DND-41 (cell line): ENCODE results near the gene C1QTNF6.

Experiments used
- ATAC-seq: fragments of 200-7000 bp; cut with Tn5 transposase; 3 replicates; pipeline ENCODE4 v1.9.1; 2021; ENCODE audit warnings: low read depth; ENCODE audit not compliant: insufficient read depth
- DNase-seq: peaks from one replicate; pipeline ENCODE4 v3.0.0-alpha.2; 2020
- H2AFZ ChIP-seq: 2 replicates; pipeline ENCODE4 v1.6.0; 2012; ENCODE audit warnings: low read depth, low read length
- H3K27ac ChIP-seq: 2 replicates; pipeline ENCODE4 v1.5.1; 2012; ENCODE audit warnings: low read length, inconsistent platforms
- H3K27me3 ChIP-seq: fragments of 200-600 bp; sonication (generic); 2 replicates; pipeline ENCODE4 v1.6.0; 2012; ENCODE audit warnings: low read length, mild to moderate bottlenecking, inconsistent platforms; ENCODE audit not compliant: insufficient read depth, poor library complexity
- H3K36me3 ChIP-seq: 2 replicates; pipeline ENCODE4 v1.5.1; 2012; ENCODE audit warnings: low read length, inconsistent platforms; ENCODE audit not compliant: insufficient read depth
- H3K4me1 ChIP-seq: 2 replicates; pipeline ENCODE4 v1.5.1; 2012; ENCODE audit warnings: mild to moderate bottlenecking, low read length; ENCODE audit not compliant: insufficient read depth
- H3K4me2 ChIP-seq: 2 replicates; pipeline ENCODE4 v1.6.0; 2012; ENCODE audit warnings: mild to moderate bottlenecking, moderate library complexity, low read length, inconsistent platforms; ENCODE audit not compliant: insufficient read depth
- H3K4me3 ChIP-seq, 2 experiments: fragments of 200-600 bp in 1 of 2; shearing (Covaris generic) in 1 of 2; 2 replicates each; pipeline ENCODE4 v1.5.1; 2012 to 2016; ENCODE audit warnings: inconsistent platforms in 2 of 2, low read length in 2 of 2, mild to moderate bottlenecking in 2 of 2, low read depth in 1 of 2, moderate library complexity in 1 of 2
- H3K79me2 ChIP-seq: 2 replicates; pipeline ENCODE4 v1.6.0; 2012; ENCODE audit warnings: low read length, inconsistent platforms; ENCODE audit not compliant: insufficient read depth
- H3K9ac ChIP-seq: 2 replicates; pipeline ENCODE4 v1.6.0; 2012; ENCODE audit warnings: low read depth, mild to moderate bottlenecking, inconsistent platforms, low read length, moderate library complexity
- H3K9me3 ChIP-seq: 2 replicates; pipeline ENCODE4 v1.5.1; 2012; ENCODE audit warnings: low read length, moderate library complexity, mild to moderate bottlenecking, inconsistent platforms; ENCODE audit not compliant: insufficient read depth, severe bottlenecking
- H4K20me1 ChIP-seq: 2 replicates; pipeline ENCODE4 v1.6.0; 2012; ENCODE audit warnings: low read length; ENCODE audit not compliant: insufficient read depth
- CTCF ChIP-seq: IDR thresholded peaks from 2 replicates; pipeline ENCODE4 v1.5.1; 2012; ENCODE audit warnings: borderline replicate concordance, low read length, moderate library complexity, mild to moderate bottlenecking; ENCODE audit not compliant: poor library complexity, severe bottlenecking; ENCODE audit errors: extremely low read depth
- EZH2 ChIP-seq: IDR thresholded peaks from 3 replicates; pipeline ENCODE4 v1.6.1; 2012; ENCODE audit warnings: borderline replicate concordance, low read depth, mild to moderate bottlenecking, moderate library complexity, low read length, inconsistent platforms; ENCODE audit not compliant: severe bottlenecking

C1QTNF6 gene

GRCh38 chr22:37148031-37148651 lies 39.9 kb downstream of the C1QTNF6 start:
- H4K20me1 ChIP-seq, result 0 out of 2 replicates have a peak, but pooled peaks cover 2% of the 10 kb centered on the region
- no peaks in the 10 kb centered on the region for H3K36me3 ChIP-seq
- no peaks in the 10 kb centered on the region for H3K79me2 ChIP-seq
- no peaks in the 10 kb centered on the region for H3K9me3 ChIP-seq
- H3K4me1 ChIP-seq, result peaks cover 18% of the 10 kb centered on the region
- no peak overlapping the region for H2AFZ ChIP-seq
- no peak for ATAC-seq
- H3K27me3 ChIP-seq, result no peaks in the 10 kb centered on the region
- H3K4me2 ChIP-seq, result no peak overlapping the region
- H3K9ac ChIP-seq, result no peak overlapping the region
- TF ChIP-seq EZH2 (no peak), CTCF (no peak)
- DNase-seq, result no peak
- H3K4me3 ChIP-seq, result no peak overlapping the region
- no peak overlapping the region for H3K27ac ChIP-seq

- Histone ChIP-seq H3K4me1 (peaks cover 18% of the 10 kb centered on the region), H3K4me2 (no peak overlapping the region), H3K27ac (no peak overlapping the region), H4K20me1 (0 out of 2 replicates have a peak, but pooled peaks cover 2% of the 10 kb centered on the region), H2AFZ (no peak overlapping the region), H3K36me3 (no peaks in the 10 kb centered on the region), H3K79me2 (no peaks in the 10 kb centered on the region), H3K27me3 (no peaks in the 10 kb centered on the region), H3K4me3 (no peak overlapping the region), H3K9ac (no peak overlapping the region), H3K9me3 (no peaks in the 10 kb centered on the region)
- no peak for TF ChIP-seq CTCF
- TF ChIP-seq EZH2, result no peak
- ATAC-seq (no peak), DNase-seq (no peak)
Observed at GRCh38 chr22:37147186-37147990, 40.7 kb downstream of the C1QTNF6 start.

- H3K27me3 ChIP-seq, result no peaks in the 10 kb centered on the region
- H3K4me3 ChIP-seq, result no peak overlapping the region
- no peaks in the 10 kb centered on the region for H3K9me3 ChIP-seq
- no peak for DNase-seq
- peaks cover 18% of the 10 kb centered on the region for H3K4me1 ChIP-seq
- no peak overlapping the region for H2AFZ ChIP-seq
- H3K9ac ChIP-seq, result no peak overlapping the region
- H3K79me2 ChIP-seq, result no peaks in the 10 kb centered on the region
- no peak overlapping the region for H3K27ac ChIP-seq
- no peak overlapping the region for H3K4me2 ChIP-seq
- no peaks in the 10 kb centered on the region for H3K36me3 ChIP-seq
- ATAC-seq, result no peak
- TF ChIP-seq EZH2, result no peak
- no peak for TF ChIP-seq CTCF
- H4K20me1 ChIP-seq, result 0 out of 2 replicates have a peak, but pooled peaks cover 2% of the 10 kb centered on the region
Observed at GRCh38 chr22:37146507-37147180, 41.4 kb downstream of the C1QTNF6 start.
